Peyer's patch (tissue), 4 donors: ENCODE measurements around the gene BACH2. TPM values are rescaled to one million over a fixed set of nuclear protein-coding genes. Genes with fewer than 3 reads are reported as not detected.
A peak's percentile ranks its signal among the peaks of the same experiment; 100 is the strongest.

Source experiments
- DNase-seq, 3 donors: peaks; one replicate each; pipeline ENCODE4 v3.0.0-alpha.2; 2017 to 2019
- H3K27ac ChIP-seq, 4 donors: fragments of 200-600 bp; sonication (generic); one replicate each; pipeline ENCODE4 v1.5.1; 2016 to 2019
- H3K27me3 ChIP-seq, 2 donors: fragments of 200-600 bp; sonication (generic); one replicate each; pipeline ENCODE4 v1.5.1; 2019
- H3K36me3 ChIP-seq, 3 donors: fragments of 200-600 bp; sonication (generic); one replicate each; pipeline ENCODE4 v1.5.1; 2016 to 2019
- H3K4me1 ChIP-seq, 4 donors: fragments of 200-600 bp; sonication (generic); one replicate each; pipeline ENCODE4 v1.5.1; 2016 to 2019
- H3K4me3 ChIP-seq, 4 donors: fragments of 200-600 bp; sonication (generic); 1 replicate in 3 of 4; 2 replicates in 1 of 4; pipeline ENCODE4 v1.5.1; 2016 to 2019; ENCODE audit warnings: mild to moderate bottlenecking in 1 of 4
- H3K9me3 ChIP-seq, 4 donors: fragments of 200-600 bp; sonication (generic); one replicate each; pipeline ENCODE4 v1.5.1; 2016 to 2019; ENCODE audit warnings: mild to moderate bottlenecking in 1 of 4
- POLR2A ChIP-seq, 2 donors: fragments of 450-650 bp; IDR thresholded peaks; one replicate each; pipeline ENCODE4 v1.5.1; 2017; ENCODE audit warnings: antibody characterized with exemption in 2 of 2, mild to moderate bottlenecking in 2 of 2, moderate library complexity in 2 of 2
- small RNA-seq, 2 donors: library from RNA; depleted of rRNA; stranded (forward); fragments of <200 nt; gene quantifications; one replicate each; pipeline ENCODE3, GENCODE V24; 2016
- total RNA-seq, 4 donors: library from RNA; depleted of rRNA; stranded (reverse); fragments of >200 nt; gene quantifications; one replicate each; pipeline ENCODE4 v1.1.0, GENCODE V29; 2016
- TF ChIP-seq, protein P1 (sequence below), 6 experiments: fragments of 450-650 bp in 4 of 6; fragments of 200-600 bp in 2 of 6; sonication (generic) in 1 of 6; IDR thresholded peaks; one replicate each; pipeline ENCODE4 v1.5.1; 2017 to 2019; ENCODE audit warnings: antibody characterized with exemption in 6 of 6, mild to moderate bottlenecking in 3 of 6, moderate library complexity in 1 of 6

Gene BACH2
- total RNA-seq, 4 donors from 2014 or later = 0.18 to 26.4 (median 8.2) TPM

DNA sequence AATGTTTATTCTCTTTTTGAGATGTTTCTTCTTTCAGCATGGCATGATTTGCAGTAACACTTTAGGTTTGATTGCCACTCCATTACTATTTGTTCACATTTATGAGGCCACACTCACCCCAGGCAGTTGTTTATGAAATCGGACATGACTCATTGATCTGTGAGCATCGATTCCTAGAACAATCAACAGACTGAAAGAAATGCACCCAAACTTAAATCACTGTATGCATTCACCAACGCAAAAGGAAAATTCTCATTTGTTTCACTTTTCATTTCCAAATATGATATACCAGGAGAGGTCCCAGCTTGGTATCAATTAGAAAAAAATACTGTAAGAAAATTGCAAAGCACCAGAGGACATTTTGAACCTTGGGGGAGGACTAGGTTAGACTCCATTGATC is 407.8 kb downstream of the BACH2 start:
- H3K4me1 ChIP-seq = no peaks in the 10 kb centered on the region
- no peaks in the 10 kb centered on the region for H3K36me3 ChIP-seq
- no peaks in the 10 kb centered on the region for H3K9me3 ChIP-seq
- H3K27ac ChIP-seq = no peak overlapping the region
- DNase-seq = no peak
- no peak overlapping the region for H3K4me3 ChIP-seq
- TF ChIP-seq POLR2A (IDR thresholded peaks at IDR 0.05) = no peak
- TF ChIP-seq, protein P1, sequence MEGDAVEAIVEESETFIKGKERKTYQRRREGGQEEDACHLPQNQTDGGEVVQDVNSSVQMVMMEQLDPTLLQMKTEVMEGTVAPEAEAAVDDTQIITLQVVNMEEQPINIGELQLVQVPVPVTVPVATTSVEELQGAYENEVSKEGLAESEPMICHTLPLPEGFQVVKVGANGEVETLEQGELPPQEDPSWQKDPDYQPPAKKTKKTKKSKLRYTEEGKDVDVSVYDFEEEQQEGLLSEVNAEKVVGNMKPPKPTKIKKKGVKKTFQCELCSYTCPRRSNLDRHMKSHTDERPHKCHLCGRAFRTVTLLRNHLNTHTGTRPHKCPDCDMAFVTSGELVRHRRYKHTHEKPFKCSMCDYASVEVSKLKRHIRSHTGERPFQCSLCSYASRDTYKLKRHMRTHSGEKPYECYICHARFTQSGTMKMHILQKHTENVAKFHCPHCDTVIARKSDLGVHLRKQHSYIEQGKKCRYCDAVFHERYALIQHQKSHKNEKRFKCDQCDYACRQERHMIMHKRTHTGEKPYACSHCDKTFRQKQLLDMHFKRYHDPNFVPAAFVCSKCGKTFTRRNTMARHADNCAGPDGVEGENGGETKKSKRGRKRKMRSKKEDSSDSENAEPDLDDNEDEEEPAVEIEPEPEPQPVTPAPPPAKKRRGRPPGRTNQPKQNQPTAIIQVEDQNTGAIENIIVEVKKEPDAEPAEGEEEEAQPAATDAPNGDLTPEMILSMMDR (IDR thresholded peaks at IDR 0.05) = no peak
- no peaks in the 10 kb centered on the region for H3K27me3 ChIP-seq

DNA sequence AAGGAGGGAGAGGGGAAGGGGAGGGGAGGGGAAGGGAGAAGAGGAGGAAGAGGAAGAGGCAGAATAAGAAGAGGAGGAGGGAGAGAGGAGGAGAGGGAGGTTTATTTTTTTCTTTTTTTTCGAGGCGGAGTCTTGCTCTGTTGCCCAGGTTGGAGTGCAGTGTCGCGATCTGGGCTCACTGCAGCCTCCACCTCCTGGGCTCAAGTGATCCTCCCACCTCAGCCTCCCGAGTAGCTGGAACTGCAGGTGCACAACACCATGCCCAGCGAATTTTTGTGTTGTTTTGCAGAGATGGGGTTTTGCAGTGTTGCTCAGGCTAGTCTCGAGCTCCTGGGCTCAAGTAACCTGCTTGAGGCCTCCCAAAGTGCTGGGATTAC is 408.5 kb downstream of the BACH2 start:
- DNase-seq = no peak
- TF ChIP-seq, protein P1 (IDR thresholded peaks at IDR 0.05) = no peak
- TF ChIP-seq POLR2A (IDR thresholded peaks at IDR 0.05) = no peak

DNA sequence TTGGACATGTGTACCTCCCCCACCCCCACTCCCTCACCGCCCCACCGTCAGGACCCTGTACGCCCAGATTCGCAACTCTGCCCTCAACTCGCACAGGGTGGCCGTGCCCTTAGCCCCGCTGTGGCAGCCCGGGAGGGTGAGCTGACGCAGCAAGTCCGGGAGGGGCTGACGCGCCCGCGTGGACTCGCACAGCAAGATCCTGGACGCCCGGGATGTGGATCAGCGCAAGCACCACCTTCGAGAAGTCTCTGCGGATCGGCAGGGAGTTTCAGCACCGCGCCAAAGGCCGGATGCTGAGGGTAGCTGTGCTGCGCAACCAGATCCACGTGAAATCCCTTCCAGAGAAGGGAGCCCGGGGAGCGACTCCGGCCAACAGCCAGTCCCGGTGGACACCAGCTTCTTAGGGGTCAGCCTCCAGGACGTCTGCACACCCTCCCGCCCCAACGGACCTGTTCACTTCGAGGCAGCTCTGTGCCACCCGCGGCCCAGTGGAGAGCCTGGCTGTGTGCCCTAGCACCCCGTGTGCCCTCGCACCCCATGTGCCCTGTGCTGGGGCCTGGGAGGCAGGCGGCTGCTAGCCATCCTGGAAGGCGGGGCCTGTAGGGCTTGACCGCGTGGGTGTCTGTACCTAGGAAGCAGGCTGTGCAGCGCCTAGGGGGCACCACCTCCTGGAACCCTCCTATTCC is 409.0 kb downstream of the BACH2 start:
- H3K36me3 ChIP-seq = no peaks in the 10 kb centered on the region
- TF ChIP-seq, protein P1 (IDR thresholded peaks at IDR 0.05) = no peak
- no peak for TF ChIP-seq POLR2A (IDR thresholded peaks at IDR 0.05)
- H3K9me3 ChIP-seq = no peaks in the 10 kb centered on the region
- no peaks in the 10 kb centered on the region for H3K4me1 ChIP-seq
- peak in 1 of 3 donors; percentile 49 for DNase-seq
- no peak overlapping the region for H3K27ac ChIP-seq
- H3K4me3 ChIP-seq = no peak overlapping the region
- H3K27me3 ChIP-seq = no peaks in the 10 kb centered on the region

More for the DNA sequence above, 408.5 kb downstream of the BACH2 start:
- no peaks in the 10 kb centered on the region for H3K36me3 ChIP-seq
- H3K4me1 ChIP-seq = no peaks in the 10 kb centered on the region
- no peak overlapping the region for H3K4me3 ChIP-seq
- H3K27ac ChIP-seq = no peak overlapping the region
- no peaks in the 10 kb centered on the region for H3K27me3 ChIP-seq
- no peaks in the 10 kb centered on the region for H3K9me3 ChIP-seq

DNA sequence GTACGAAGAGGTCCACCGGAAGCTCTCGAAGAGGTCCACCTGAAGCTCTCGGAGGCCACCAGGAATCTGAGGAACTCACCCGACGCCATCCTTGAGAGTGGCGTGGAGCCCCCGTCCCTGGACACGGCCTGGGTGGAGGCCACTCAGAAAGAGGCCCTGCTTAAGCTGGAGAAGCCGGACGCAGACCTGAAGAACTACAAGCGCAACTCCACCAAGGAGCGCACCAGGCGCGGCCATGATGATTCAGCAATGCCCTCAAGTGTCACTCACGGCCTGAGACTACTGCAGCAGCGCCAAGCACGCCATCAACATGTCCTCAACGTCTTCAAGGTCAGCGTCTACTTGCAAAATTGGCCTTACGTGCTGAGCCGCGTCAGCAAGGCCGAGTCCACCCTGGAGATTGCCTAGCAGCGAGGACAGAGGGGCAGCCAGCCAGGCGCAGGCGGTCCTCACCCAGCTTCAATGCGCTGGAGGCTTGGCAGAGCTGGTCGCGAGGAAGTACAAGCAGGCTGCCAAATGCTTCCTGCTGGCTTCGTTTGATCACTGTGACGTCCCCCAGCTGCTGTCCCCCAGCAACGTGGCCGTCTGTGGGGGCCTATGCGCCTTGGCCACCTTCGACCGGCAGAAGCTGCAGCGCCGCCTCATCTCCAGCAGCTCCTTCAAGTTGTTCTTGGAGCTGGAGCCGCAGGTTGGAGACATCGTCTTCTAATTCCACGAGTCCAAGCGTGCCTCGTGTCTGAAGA is 410.1 kb downstream of the BACH2 start:
- H3K4me3 ChIP-seq = no peak overlapping the region
- no peak for DNase-seq
- TF ChIP-seq POLR2A (IDR thresholded peaks at IDR 0.05) = no peak
- TF ChIP-seq, protein P1 (IDR thresholded peaks at IDR 0.05) = no peak
- no peaks in the 10 kb centered on the region for H3K4me1 ChIP-seq
- no peak overlapping the region for H3K27ac ChIP-seq
- H3K27me3 ChIP-seq = no peaks in the 10 kb centered on the region
- H3K36me3 ChIP-seq = no peaks in the 10 kb centered on the region
- no peaks in the 10 kb centered on the region for H3K9me3 ChIP-seq

Small RNAs within 50 kb of the gene (small RNA-seq; reads per million reads assigned to genes)
- gene MIR4464 (0 reads per million in 2 donors), gene RF00019 (0 reads per million in 2 donors), gene RN7SKP110 (0 reads per million in 2 donors)
